ENCODE data around the gene NMUR1.

NMUR1 gene

GRCh38 chr2:231483398-231484329 lies 46.6 kb downstream of the NMUR1 start:
- peak; percentile 39 for DNase-seq

- DNase-seq = peak; percentile 76
These were observed 47.3 kb downstream of the NMUR1 start for GRCh38 chr2:231482806-231483391.

- DNase-seq = no peak
These were observed 49.5 kb downstream of the NMUR1 start for GRCh38 chr2:231480781-231481180.

GRCh38 chr2:231479455-231479854 lies 50.8 kb downstream of the NMUR1 start:
- DNase-seq = no peak

- no peak for DNase-seq
These were observed 53.3 kb downstream of the NMUR1 start for GRCh38 chr2:231476920-231477319.

GRCh38 chr2:231475965-231476364 lies 54.3 kb downstream of the NMUR1 start:
- no peak for DNase-seq
